KOPT-K1 (cell line): ENCODE measurements around the gene FRAS1.
"Not testable (repeated sequence)": the region's sequence is repeated elsewhere in the genome, so short reads cannot be mapped to it uniquely, and the experiment has no call there.

Experiments
- H3K27ac ChIP-seq: fragments of 200-600 bp; sonication (generic); 2 replicates; pipeline ENCODE4 v1.5.1; 2016; ENCODE audit warnings: antibody characterized with exemption, mild to moderate bottlenecking, low read depth, low read length; ENCODE audit not compliant: poor library complexity, severe bottlenecking
- H3K36me3 ChIP-seq: fragments of 200-600 bp; sonication (generic); 2 replicates; pipeline ENCODE4 v1.5.1; 2017; ENCODE audit warnings: antibody characterized with exemption, mild to moderate bottlenecking, low read length, moderate library complexity; ENCODE audit not compliant: insufficient read depth
- H3K9me3 ChIP-seq: fragments of 200-600 bp; sonication (generic); 2 replicates; pipeline ENCODE4 v1.5.1; 2017; ENCODE audit warnings: antibody characterized with exemption, low read length, mild to moderate bottlenecking; ENCODE audit not compliant: insufficient read depth, poor library complexity, severe bottlenecking

Gene FRAS1

DNA sequence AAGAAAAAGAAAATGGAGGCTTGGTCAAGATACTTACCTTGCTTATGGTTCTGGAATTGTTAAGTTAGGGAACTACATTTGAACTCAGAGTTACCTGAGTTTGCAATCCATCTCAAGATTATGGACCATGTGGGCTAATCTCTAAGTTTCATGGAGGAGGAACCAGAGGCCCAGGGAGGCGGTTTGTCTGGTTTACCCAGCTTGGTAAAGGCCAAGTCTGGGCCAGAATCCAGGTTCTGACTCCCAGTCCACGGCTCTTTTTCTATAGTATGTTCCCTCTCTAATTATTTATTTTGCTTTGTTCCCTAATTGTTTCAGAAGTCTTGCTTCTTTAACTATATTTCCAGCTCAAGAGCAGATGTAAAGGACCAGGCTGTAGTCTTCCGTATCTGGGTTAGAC is 168.1 kb downstream of the FRAS1 start:
- H3K9me3 ChIP-seq: peaks cover 12% of the 10 kb centered on the region
- no peak overlapping the region for H3K27ac ChIP-seq
- no peaks in the 10 kb centered on the region for H3K36me3 ChIP-seq

DNA sequence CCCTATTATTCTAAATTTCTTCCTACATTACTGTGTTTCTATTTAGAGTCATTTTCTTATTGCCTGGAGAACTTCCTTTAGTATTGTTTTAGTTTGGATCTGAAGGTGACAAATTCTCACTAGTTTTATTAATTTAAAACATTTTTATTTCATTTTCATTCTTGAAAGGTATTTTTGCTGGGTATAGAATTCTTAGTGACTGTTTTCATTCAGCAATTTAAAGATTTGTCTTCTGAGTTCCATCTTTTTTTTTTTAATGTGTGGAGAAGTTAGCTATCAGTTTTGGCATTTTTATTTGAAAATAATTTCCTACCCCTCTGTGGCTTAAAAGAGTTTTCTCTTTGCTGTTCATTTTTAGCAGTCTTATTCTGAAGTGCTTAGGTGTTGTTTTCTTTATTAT is 169.2 kb downstream of the FRAS1 start:
- H3K27ac ChIP-seq: no peak overlapping the region
- no peaks in the 10 kb centered on the region for H3K36me3 ChIP-seq
- peaks cover 12% of the 10 kb centered on the region for H3K9me3 ChIP-seq

DNA sequence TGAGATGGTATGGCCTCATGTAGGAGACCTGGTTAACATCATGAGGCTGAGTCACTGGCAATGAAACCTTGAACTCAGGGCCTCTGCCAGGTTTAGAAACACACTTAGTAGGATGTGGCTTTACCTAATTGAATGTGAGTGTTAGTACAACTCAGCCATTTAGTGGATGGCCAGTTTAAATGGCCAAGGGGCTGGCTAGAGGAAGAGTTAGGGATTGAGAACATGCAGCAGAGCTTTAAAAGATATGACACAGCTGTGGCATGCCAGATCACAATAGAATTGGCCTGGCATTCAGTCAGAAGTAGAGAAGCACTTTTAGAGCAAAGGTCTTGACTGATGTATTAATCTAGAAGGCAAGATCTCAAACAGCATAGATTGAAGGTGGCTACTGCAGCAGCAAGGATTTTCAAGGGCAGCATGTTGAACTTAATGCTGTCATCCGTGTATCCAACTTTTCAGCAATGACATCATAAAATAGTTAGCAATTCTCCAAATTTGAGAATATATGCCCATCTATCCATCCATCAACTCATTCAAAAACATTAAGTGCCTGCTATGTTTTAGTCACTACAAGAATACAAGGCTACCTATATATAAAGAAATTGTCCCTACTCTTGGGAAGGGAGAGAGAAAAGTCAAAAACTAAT is 170.4 kb downstream of the FRAS1 start:
- no peak overlapping the region for H3K27ac ChIP-seq
- peaks cover 12% of the 10 kb centered on the region for H3K9me3 ChIP-seq
- no peaks in the 10 kb centered on the region for H3K36me3 ChIP-seq

DNA sequence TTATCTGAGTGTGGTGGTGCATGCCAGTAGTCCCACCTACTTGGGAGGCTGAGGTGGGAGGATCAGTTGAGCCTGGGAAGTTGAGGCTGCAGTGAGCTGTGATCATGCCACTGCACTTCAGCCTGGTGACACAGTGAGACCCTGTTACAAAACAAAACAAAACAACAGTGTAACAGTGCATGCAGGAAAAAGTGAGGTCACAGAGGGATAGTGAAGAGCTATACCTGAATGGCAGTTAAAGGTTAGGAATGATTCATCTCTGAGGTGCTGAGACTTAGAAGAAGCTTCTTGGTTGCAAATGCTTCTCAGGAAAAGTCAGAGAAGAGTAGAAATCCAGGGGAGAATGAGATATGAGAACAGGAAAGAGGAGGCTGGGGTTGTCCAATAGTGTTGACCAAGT is 178.7 kb downstream of the FRAS1 start:
- H3K27ac ChIP-seq: no peak overlapping the region
- no peaks in the 10 kb centered on the region for H3K9me3 ChIP-seq
- no peaks in the 10 kb centered on the region for H3K36me3 ChIP-seq

DNA sequence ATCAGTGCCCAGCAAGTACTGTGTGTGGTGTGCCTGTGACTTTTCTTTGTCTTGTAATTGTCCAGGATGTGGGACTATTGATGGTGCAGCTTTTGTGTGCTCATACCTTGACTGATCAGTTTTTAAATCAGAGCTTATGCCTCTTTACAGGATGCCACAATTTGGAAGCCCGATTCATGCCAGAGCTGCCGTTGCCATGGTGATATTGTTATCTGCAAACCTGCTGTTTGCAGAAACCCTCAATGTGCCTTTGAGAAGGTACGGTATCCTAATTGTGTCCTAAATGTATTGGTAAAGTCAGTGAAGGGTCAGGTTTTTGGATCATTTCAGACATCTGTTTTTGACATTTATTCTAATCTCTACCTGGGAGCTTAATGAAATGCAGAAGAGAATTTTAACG is 180.2 kb downstream of the FRAS1 start:
- Histone ChIP-seq H3K27ac (no peak overlapping the region), H3K36me3 (no peaks in the 10 kb centered on the region), H3K9me3 (no peaks in the 10 kb centered on the region)

DNA sequence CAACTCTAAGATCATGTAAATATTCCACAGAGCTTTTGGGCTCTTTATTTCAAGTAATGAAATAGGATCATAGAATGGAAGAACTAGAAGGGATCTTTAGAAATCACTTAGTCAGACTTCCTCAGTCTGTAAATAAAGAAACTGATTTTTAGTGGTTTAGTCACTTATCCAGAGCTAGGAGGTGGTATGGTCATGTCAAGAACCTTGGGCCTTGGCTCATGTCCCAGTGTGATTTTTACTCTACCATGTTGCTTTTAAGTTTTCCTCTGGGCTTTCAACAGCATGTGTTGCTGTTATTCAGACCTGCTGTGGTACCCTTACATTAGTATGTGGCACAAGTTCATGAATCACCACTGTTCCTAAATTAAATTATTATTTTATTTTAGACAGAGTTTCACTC is 184.9 kb downstream of the FRAS1 start:
- H3K36me3 ChIP-seq: no peaks in the 10 kb centered on the region
- H3K9me3 ChIP-seq: no peaks in the 10 kb centered on the region
- no peak overlapping the region for H3K27ac ChIP-seq

DNA sequence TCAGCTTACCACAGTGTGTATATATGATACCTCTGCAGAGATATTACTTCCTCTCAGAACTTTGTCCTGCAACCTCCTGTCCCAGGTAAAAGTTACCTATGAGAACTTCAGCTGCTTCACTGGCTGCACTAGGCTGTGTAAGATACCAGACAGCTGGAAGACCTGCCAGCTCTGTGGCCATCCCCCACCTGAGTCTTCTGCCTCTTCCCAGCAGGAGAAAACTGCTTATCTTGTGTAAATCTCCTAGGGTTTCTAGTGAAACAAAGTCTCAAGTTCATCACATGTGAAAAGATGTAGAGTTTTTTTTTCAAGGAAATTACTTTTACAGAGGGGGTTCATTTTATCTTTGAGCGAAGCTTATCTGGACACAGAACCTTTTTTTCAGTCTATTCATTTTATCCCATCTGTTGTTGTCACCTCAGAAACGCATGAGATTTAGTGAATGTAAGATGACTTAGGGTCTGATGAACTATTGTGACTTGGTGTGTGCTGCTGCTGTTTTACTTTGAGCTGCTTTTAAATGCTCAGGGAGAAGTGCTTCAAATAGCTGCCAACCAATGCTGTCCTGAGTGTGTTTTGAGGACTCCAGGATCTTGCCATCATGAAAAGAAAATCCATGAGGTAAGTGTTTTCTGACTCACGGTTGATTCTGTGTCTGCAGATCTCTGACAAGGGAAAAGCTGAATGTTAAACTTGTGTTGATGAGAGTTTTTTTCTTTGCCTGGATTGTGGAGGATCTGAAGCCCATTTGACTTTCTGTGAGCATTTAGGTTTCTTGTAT is 187.8 kb downstream of the FRAS1 start:
- Histone ChIP-seq H3K27ac (no peak overlapping the region), H3K36me3 (no peaks in the 10 kb centered on the region), H3K9me3 (no peaks in the 10 kb centered on the region)

DNA sequence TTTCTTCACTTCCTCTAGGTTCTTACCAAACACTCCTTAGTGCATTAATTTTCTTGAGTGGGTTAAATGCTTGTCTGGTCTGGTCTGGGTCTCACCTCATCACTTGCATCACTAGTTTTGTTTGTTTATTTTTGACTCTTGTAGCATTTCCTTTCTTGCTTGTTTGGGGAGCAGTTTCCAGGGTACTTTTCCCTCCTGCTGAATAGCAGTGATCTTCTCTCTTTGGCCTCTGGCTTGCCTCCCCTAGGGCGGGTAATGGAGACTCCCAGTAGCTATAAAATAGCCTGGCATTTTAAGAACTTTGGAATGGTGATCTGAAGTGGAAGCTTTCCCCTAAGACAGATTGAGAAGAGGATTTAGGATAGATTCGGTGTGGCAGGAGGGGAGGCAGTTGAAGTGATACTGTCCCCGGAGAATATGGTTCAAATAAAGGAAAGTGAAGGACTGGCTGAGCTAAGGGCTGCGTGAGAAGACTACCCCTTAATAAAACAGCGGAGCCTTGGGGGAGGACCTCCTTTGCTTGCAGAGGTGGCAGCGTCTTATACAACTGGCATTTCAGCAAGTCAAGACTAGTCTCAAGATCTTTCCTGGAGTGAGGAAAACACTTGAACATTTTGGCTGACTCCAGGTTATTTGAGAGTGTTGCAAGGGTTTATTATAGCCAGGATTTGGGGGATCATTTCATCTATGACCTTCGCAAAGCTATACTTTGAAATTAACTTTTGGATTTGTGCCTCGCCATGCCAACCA is 190.6 kb downstream of the FRAS1 start:
- H3K36me3 ChIP-seq: no peaks in the 10 kb centered on the region
- no peak overlapping the region for H3K27ac ChIP-seq
- peaks cover 6% of the 10 kb centered on the region for H3K9me3 ChIP-seq

DNA sequence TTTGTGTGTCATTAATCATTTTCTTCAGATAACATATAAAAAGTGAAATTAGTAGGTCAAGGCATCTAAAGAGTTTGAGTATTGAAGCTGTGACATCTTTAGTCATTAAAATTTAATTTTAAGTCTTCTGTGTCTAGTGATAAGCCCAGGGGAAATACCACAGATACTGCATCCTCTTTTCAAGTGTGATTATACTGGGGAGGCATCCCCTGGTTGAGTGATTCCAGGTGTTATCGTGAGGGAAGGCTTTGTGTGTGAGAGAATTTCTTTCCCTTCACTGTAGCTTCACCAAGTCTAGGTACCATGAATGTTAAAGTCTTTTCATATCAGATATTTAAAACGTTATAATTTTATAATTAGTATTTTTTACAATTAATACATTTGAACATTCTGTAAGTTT is 193.4 kb downstream of the FRAS1 start:
- H3K9me3 ChIP-seq: peaks cover 15% of the 10 kb centered on the region
- H3K36me3 ChIP-seq: no peaks in the 10 kb centered on the region
- H3K27ac ChIP-seq: no peak overlapping the region

DNA sequence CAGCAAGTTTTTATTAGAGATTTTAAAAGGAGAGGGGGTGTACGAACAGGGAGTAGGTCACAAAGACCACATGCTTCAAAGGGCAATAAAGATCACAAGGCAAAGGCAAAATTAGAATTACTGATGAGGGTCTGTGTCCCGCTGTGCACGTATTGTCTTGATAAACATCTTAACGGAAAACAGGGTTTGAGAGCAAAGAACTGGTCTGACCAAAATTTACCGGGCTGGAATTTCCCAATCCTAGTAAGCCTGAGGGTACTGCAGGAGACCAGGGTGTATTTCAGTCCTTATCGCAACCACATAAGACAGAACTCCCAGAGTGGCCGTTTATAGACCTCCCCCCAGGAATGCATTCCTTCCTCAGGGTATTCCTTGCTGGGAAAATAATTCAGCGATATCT is 195.7 kb downstream of the FRAS1 start:
- H3K36me3 ChIP-seq, H3K27ac ChIP-seq: not testable (repeated sequence)
- peaks cover 15% of the 10 kb centered on the region for H3K9me3 ChIP-seq

DNA sequence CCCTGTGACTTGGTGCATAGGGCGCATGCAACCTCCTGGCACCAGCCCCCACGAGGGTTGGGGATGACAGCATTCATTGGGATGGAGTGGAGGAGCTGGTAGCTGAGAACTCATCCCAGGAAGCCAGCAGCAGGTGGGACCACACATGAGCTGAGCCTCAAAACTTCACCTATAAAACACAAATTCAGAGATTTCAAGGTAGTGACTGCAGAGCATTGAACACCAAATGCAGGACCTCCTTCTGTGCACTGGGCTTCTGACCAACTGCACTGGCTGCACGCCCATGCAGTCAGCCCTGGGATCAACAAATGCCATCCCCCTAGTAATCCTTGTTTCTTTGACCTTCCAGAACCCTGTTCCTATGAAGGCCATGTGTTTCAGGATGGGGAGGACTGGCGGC is 197.8 kb downstream of the FRAS1 start:
- Histone ChIP-seq H3K9me3 (peaks cover 15% of the 10 kb centered on the region), H3K27ac (no peak overlapping the region), H3K36me3 (no peaks in the 10 kb centered on the region)

DNA sequence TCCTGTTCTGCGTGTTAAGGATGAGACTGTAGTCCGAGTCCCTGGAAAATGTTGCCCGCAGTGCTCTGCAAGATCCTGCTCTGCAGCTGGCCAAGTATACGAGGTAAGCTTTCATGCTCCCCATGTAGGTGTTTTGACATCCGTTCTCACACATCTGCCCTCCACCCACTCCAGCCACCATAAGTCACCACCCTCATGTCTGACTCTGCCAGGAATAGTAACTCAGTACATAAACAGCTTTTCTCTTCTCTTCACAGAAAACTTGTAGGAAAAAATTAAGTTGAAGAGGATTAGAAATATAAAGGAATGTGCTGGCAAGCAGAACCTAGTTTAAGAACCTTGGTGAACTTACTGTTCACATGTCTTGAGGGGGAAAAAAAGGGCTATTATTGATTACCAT is 207.9 kb downstream of the FRAS1 start:
- Histone ChIP-seq H3K9me3 (no peaks in the 10 kb centered on the region), H3K36me3 (no peaks in the 10 kb centered on the region), H3K27ac (no peak overlapping the region)

DNA sequence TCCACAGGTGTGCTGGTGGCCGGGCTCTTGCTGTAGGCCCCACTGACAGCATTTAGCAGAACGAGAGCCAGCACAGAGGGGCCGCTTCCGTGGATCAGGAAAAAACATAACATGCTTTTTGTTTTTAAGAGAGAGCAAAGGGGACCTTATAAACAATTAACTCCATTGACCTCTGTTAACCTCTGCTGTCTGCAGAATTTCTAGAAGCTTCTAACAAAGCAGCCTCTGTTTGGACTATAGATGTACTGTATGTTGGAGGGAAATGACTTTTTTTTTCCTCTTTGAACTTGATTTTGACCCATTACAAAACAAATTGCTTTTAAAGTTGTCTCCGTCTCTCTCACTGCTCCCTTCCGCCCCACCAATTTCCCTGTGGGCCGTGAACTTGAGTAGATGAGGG is 210.7 kb downstream of the FRAS1 start:
- Histone ChIP-seq H3K36me3 (no peaks in the 10 kb centered on the region), H3K9me3 (no peaks in the 10 kb centered on the region), H3K27ac (no peak overlapping the region)

DNA sequence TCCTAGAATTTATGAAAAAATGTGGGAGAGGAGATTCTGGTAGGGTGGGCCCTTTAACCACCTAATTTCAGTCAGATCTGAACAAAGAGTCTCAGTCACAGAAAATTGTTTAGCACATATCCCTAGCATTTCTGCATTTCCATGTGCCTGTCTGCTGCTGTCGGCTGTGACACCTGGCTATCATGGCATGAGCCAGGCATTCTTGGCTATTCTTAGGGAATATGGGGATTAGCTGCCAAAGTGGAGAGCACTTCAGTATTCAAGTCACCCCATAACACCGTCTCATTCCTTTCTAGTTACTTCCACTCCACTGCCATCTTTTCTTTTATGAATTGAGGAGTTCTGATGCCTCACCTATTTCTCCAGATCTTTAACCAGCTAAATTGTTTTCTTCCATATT is 211.5 kb downstream of the FRAS1 start:
- no peaks in the 10 kb centered on the region for H3K36me3 ChIP-seq

DNA sequence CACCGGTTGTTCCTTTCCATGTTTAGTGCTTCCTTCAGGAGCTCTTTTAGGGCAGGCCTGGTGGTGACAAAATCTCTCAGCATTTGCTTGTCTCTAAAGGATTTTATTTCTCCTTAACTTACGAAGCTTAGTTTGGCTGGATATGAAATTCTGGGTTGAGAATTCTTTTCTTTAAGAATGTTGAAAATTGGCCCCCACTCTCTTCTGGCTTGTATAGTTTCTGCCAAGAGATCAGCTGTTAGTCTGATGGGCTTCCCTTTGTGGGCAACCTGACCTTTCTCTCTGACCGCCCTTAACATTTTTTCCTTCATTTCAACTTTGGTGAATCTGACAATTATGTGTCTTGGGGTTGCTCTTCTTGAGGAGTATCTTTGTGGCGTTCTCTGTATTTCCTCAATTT is 218.3 kb downstream of the FRAS1 start:
- H3K27ac ChIP-seq, H3K36me3 ChIP-seq, H3K9me3 ChIP-seq: not testable (repeated sequence)

More for the DNA sequence above, 211.5 kb downstream of the FRAS1 start:
- Histone ChIP-seq H3K9me3 (no peaks in the 10 kb centered on the region), H3K27ac (no peak overlapping the region)
